ENCODE measurements around the gene GNG13. TPM values are rescaled to one million over a fixed set of nuclear protein-coding genes. Genes with fewer than 3 reads are reported as not detected.

GNG13 gene
- total RNA-seq, 1 experiment from 2014 or later: not detected

GRCh38 chr16:751152-752006 lies 49.2 kb downstream of the GNG13 start:
- Histone ChIP-seq H3K9ac (ENCODE audit: low read length) (no peak overlapping the region), H3K27me3 (ENCODE audit: low read length) (no peaks in the 10 kb centered on the region), H3K4me2 (ENCODE audit: low read length) (peak overlapping the region; percentile 41), H3K27ac (ENCODE audit: low read length) (no peak overlapping the region), H3K9me2 (replicated peaks; ENCODE audit: low read length) (no peaks in the 10 kb centered on the region), H2AFZ (ENCODE audit: low read length) (0 out of 2 replicates have a peak overlapping the region, but pooled peaks have one; percentile 9), H3K4me3 (ENCODE audit: low read length) (no peak overlapping the region), H3K79me2 (ENCODE audit: low read length) (no peaks in the 10 kb centered on the region), H3K36me3 (ENCODE audit: low read depth, low read length) (no peaks in the 10 kb centered on the region), H3F3A (ENCODE audit: low read length, unreplicated experiment) (no peaks in the 10 kb centered on the region), H3K9me3 (ENCODE audit: low read length) (no peaks in the 10 kb centered on the region), H3K4me1 (ENCODE audit: insufficient read depth, low read length) (no peaks in the 10 kb centered on the region), H4K20me1 (ENCODE audit: low read length) (no peaks in the 10 kb centered on the region)
- BruUV-seq (replicated peaks): no TSS peak
- DNase-seq: no peak
- TF ChIP-seq EZH2 (IDR thresholded peaks at IDR 0.05; ENCODE audit: low read length, unreplicated experiment) (no peak), CTCF (conservative IDR thresholded peaks at IDR 0.05; ENCODE audit: low read depth, low read length) (no peak), EZH2phosphoT487 (IDR thresholded peaks at IDR 0.05; ENCODE audit: borderline replicate concordance, low read length) (no peak)
- CTCF ChIA-PET: no interaction called here
- intact Hi-C loops (cut with micrococcal nuclease): no loop called here
- peak; percentile 42; the same call in 1 of the 2 replicates for ATAC-seq
- POLR2A ChIA-PET (ENCODE audit: unreplicated experiment): no interaction called here

DNA sequence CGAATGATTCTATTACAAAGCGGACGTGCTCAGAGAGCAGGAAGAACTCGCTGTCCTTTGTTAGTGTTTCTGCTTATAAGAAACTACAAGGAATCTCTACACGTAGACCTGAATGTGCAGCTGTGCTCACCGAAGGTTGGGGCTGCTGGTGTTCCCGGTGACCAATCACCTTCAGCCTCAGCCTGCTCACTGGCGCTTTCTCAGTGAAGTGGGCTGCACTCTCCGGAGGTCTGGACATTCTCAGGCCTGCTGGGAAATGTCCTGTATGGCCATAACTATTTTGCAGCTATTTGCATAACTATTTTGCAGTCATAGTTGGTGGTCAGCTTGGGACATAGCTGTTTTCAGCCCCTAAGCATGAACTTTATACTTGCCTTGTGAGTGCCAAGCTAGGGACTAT lies 50.0 kb downstream of the GNG13 start:
- ChIA-PET POLR2A (ENCODE audit: unreplicated experiment) (no interaction called here), CTCF (no interaction called here)
- Histone ChIP-seq H3K4me1 (ENCODE audit: insufficient read depth, low read length) (no peaks in the 10 kb centered on the region), H2AFZ (ENCODE audit: low read length) (no peak overlapping the region), H3K79me2 (ENCODE audit: low read length) (no peaks in the 10 kb centered on the region), H3K27me3 (ENCODE audit: low read length) (no peaks in the 10 kb centered on the region), H3F3A (ENCODE audit: low read length, unreplicated experiment) (no peaks in the 10 kb centered on the region), H3K27ac (ENCODE audit: low read length) (no peak overlapping the region), H4K20me1 (ENCODE audit: low read length) (no peaks in the 10 kb centered on the region), H3K9me2 (replicated peaks; ENCODE audit: low read length) (no peaks in the 10 kb centered on the region), H3K36me3 (ENCODE audit: low read depth, low read length) (no peaks in the 10 kb centered on the region), H3K4me2 (ENCODE audit: low read length) (no peak overlapping the region), H3K9me3 (ENCODE audit: low read length) (no peaks in the 10 kb centered on the region), H3K4me3 (ENCODE audit: low read length) (no peak overlapping the region), H3K9ac (ENCODE audit: low read length) (no peak overlapping the region)
- TF ChIP-seq EZH2phosphoT487 (IDR thresholded peaks at IDR 0.05; ENCODE audit: borderline replicate concordance, low read length) (no peak), EZH2 (IDR thresholded peaks at IDR 0.05; ENCODE audit: low read length, unreplicated experiment) (no peak), CTCF (conservative IDR thresholded peaks at IDR 0.05; ENCODE audit: low read depth, low read length) (no peak)
- ATAC-seq (no peak), DNase-seq (no peak)
- no TSS peak for BruUV-seq (replicated peaks)
- intact Hi-C loops (cut with micrococcal nuclease): no loop called here

GRCh38 chr16:749010-749409 lies 51.5 kb downstream of the GNG13 start:
- no peak overlapping the region for H2AFZ ChIP-seq (ENCODE audit: low read length)
- POLR2A ChIA-PET (ENCODE audit: unreplicated experiment): interaction anchor here (0.7 kb wide), 1 partner anchor 30 kb away, joined by 6 read pairs; no protein-coding TSS in a partner anchor
- no peak overlapping the region for H3K27ac ChIP-seq (ENCODE audit: low read length)
- intact Hi-C loops (cut with micrococcal nuclease): no loop called here
- no peak overlapping the region for H3K4me2 ChIP-seq (ENCODE audit: low read length)
- TF ChIP-seq CTCF (conservative IDR thresholded peaks at IDR 0.05; ENCODE audit: low read depth, low read length): no peak
- TF ChIP-seq EZH2phosphoT487 (IDR thresholded peaks at IDR 0.05; ENCODE audit: borderline replicate concordance, low read length): no peak
- H3K9me2 ChIP-seq (replicated peaks; ENCODE audit: low read length): no peaks in the 10 kb centered on the region
- H3K79me2 ChIP-seq (ENCODE audit: low read length): no peaks in the 10 kb centered on the region
- BruUV-seq (replicated peaks): no TSS peak
- H3K4me1 ChIP-seq (ENCODE audit: insufficient read depth, low read length): no peaks in the 10 kb centered on the region
- no peak for ATAC-seq
- H3K9me3 ChIP-seq (ENCODE audit: low read length): no peaks in the 10 kb centered on the region
- no peaks in the 10 kb centered on the region for H3F3A ChIP-seq (ENCODE audit: low read length, unreplicated experiment)
- no peak for DNase-seq
- no peaks in the 10 kb centered on the region for H3K27me3 ChIP-seq (ENCODE audit: low read length)
- CTCF ChIA-PET: no interaction called here
- H3K9ac ChIP-seq (ENCODE audit: low read length): no peak overlapping the region
- no peaks in the 10 kb centered on the region for H4K20me1 ChIP-seq (ENCODE audit: low read length)
- no peaks in the 10 kb centered on the region for H3K36me3 ChIP-seq (ENCODE audit: low read depth, low read length)
- H3K4me3 ChIP-seq (ENCODE audit: low read length): no peak overlapping the region

Measured in PC-3 (cell line).